ENCODE data around the gene SLC4A2. TPM values are rescaled to one million over a fixed set of nuclear protein-coding genes. Genes with fewer than 3 reads are reported as not detected.

SLC4A2 gene
- total RNA-seq, 2 experiments from 2014 or later = 64.2 to 86.0 TPM

DNA sequence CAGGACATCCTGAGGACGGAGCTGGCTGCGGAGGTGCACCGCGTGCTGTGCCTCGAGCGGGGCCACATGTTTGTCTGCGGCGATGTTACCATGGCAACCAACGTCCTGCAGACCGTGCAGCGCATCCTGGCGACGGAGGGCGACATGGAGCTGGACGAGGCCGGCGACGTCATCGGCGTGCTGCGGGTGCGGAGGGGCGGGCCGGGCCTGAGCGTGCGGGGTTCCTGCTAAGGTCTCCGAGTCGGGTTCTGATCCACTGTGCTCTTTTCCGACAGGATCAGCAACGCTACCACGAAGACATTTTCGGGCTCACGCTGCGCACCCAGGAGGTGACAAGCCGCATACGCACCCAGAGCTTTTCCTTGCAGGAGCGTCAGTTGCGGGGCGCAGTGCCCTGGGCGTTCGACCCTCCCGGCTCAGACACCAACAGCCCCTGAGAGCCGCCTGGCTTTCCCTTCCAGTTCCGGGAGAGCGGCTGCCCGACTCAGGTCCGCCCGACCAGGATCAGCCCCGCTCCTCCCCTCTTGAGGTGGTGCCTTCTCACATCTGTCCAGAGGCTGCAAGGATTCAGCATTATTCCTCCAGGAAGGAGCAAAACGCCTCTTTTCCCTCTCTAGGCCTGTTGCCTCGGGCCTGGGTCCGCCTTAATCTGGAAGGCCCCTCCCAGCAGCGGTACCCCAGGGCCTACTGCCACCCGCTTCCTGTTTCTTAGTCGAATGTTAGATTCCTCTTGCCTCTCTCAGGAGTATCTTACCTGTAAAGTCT is 45.5 kb upstream of the SLC4A2 start:
- H4K20me1 ChIP-seq (ENCODE audit: insufficient read depth, low read length) = no peaks in the 10 kb centered on the region
- H3K4me1 ChIP-seq (ENCODE audit: insufficient read depth, low read length, poor library complexity, severe bottlenecking) = peaks cover 10% of the 10 kb centered on the region
- no peak overlapping the region for H3K4me2 ChIP-seq (ENCODE audit: low read length)
- no peaks in the 10 kb centered on the region for H3K79me2 ChIP-seq (ENCODE audit: insufficient read depth, low read depth, low read length)
- intact Hi-C loops (cut with micrococcal nuclease; ENCODE audit: unreplicated experiment) = no loop called here
- no peaks in the 10 kb centered on the region for H3K9me3 ChIP-seq (ENCODE audit: low read length)
- BruUV-seq (replicated peaks) = no TSS peak
- TF ChIP-seq, protein P1, sequence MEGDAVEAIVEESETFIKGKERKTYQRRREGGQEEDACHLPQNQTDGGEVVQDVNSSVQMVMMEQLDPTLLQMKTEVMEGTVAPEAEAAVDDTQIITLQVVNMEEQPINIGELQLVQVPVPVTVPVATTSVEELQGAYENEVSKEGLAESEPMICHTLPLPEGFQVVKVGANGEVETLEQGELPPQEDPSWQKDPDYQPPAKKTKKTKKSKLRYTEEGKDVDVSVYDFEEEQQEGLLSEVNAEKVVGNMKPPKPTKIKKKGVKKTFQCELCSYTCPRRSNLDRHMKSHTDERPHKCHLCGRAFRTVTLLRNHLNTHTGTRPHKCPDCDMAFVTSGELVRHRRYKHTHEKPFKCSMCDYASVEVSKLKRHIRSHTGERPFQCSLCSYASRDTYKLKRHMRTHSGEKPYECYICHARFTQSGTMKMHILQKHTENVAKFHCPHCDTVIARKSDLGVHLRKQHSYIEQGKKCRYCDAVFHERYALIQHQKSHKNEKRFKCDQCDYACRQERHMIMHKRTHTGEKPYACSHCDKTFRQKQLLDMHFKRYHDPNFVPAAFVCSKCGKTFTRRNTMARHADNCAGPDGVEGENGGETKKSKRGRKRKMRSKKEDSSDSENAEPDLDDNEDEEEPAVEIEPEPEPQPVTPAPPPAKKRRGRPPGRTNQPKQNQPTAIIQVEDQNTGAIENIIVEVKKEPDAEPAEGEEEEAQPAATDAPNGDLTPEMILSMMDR (conservative IDR thresholded peaks at IDR 0.05; ENCODE audit: low read length) = no peak
- no peak for TF ChIP-seq EZH2phosphoT487 (IDR thresholded peaks at IDR 0.05; ENCODE audit: borderline replicate concordance, low read depth, low read length)
- DNase-seq (ENCODE audit: low spot score) = no peak
- no peak overlapping the region for H3K4me3 ChIP-seq (ENCODE audit: low read depth, low read length, poor library complexity, severe bottlenecking)
- H3K9me2 ChIP-seq (ENCODE audit: insufficient read depth, low read length) = no peaks in the 10 kb centered on the region
- H3K27ac ChIP-seq (ENCODE audit: low read depth, low read length, poor library complexity, severe bottlenecking) = no peak overlapping the region
- H2AFZ ChIP-seq (ENCODE audit: low read length) = no peak overlapping the region
- CTCF ChIA-PET (ENCODE audit: unreplicated experiment) = no interaction called here
- POLR2A ChIA-PET = interaction anchor here (0.5 to 0.6 kb wide), 2 partner anchors 17 to 311 kb away, joined by 3 to 4 read pairs; no protein-coding TSS in a partner anchor
- H3K36me3 ChIP-seq (ENCODE audit: insufficient read depth, low read length) = no peaks in the 10 kb centered on the region

DNA sequence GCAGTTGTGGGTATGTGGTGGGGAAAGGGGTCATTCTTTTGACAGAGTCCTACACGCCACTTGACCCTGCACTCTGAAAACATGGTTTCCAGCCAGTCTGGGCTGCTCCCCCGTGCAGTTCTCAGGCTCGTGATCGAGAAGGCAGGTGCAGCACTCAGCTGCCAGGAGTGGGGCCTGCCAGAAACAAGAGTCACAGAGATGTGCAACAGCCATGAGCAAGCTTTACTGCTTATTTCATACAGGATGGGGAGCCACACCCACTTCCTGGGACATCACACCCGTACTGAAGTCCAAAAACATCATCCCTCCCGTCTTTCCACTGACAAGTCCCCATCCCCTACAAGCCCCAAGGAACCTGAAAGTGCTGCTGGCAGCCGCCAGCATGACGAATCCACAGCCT is 44.4 kb upstream of the SLC4A2 start:
- Histone ChIP-seq H3K79me2 (ENCODE audit: insufficient read depth, low read depth, low read length) (no peaks in the 10 kb centered on the region), H3K36me3 (ENCODE audit: insufficient read depth, low read length) (no peaks in the 10 kb centered on the region), H2AFZ (ENCODE audit: low read length) (no peak overlapping the region), H3K4me2 (ENCODE audit: low read length) (no peak overlapping the region), H3K9me3 (ENCODE audit: low read length) (no peaks in the 10 kb centered on the region), H4K20me1 (ENCODE audit: insufficient read depth, low read length) (no peaks in the 10 kb centered on the region), H3K9me2 (ENCODE audit: insufficient read depth, low read length) (no peaks in the 10 kb centered on the region), H3K27ac (ENCODE audit: low read depth, low read length, poor library complexity, severe bottlenecking) (no peak overlapping the region), H3K4me3 (ENCODE audit: low read depth, low read length, poor library complexity, severe bottlenecking) (no peak overlapping the region), H3K4me1 (ENCODE audit: insufficient read depth, low read length, poor library complexity, severe bottlenecking) (peaks cover 10% of the 10 kb centered on the region)
- POLR2A ChIA-PET = no interaction called here
- peak; percentile 35 for DNase-seq (ENCODE audit: low spot score)
- intact Hi-C loops (cut with micrococcal nuclease; ENCODE audit: unreplicated experiment) = loop anchor here (5.0 kb wide), 1 partner anchor 97 kb away; no protein-coding TSS in a partner anchor
- TF ChIP-seq, protein P1 (conservative IDR thresholded peaks at IDR 0.05; ENCODE audit: low read length) = no peak
- TF ChIP-seq EZH2phosphoT487 (IDR thresholded peaks at IDR 0.05; ENCODE audit: borderline replicate concordance, low read depth, low read length) = no peak
- CTCF ChIA-PET (ENCODE audit: unreplicated experiment) = no interaction called here
- no TSS peak for BruUV-seq (replicated peaks)

DNA sequence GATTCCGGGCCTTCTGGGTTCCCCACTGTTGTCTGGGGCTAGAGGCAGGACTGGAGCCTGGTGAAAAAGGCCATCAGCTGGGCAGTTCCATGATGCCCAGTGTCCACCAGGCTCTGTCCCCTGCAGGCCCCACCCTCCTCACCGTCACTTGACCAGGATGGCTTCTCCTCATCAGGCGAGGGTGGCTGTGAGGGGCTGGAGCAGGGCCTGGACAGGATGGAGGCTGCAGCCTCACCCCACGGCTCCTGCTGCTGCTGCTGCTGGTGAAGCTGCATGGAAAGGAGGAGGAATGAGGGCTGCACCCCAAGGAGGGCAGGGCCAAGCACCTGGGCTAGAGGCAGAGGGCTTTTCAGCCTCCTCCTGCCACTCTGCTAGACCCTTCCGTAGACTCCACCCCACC is 43.4 kb upstream of the SLC4A2 start:
- Histone ChIP-seq H3K9me2 (ENCODE audit: insufficient read depth, low read length) (no peaks in the 10 kb centered on the region), H3K79me2 (ENCODE audit: insufficient read depth, low read depth, low read length) (no peaks in the 10 kb centered on the region), H3K27ac (ENCODE audit: low read depth, low read length, poor library complexity, severe bottlenecking) (no peak overlapping the region), H4K20me1 (ENCODE audit: insufficient read depth, low read length) (no peaks in the 10 kb centered on the region), H3K36me3 (ENCODE audit: insufficient read depth, low read length) (no peaks in the 10 kb centered on the region), H3K4me1 (ENCODE audit: insufficient read depth, low read length, poor library complexity, severe bottlenecking) (peaks cover 10% of the 10 kb centered on the region), H3K9me3 (ENCODE audit: low read length) (no peaks in the 10 kb centered on the region), H3K4me2 (ENCODE audit: low read length) (no peak overlapping the region), H2AFZ (ENCODE audit: low read length) (no peak overlapping the region), H3K4me3 (ENCODE audit: low read depth, low read length, poor library complexity, severe bottlenecking) (no peak overlapping the region)
- DNase-seq (ENCODE audit: low spot score) = no peak
- ChIA-PET POLR2A (no interaction called here), CTCF (ENCODE audit: unreplicated experiment) (interaction anchor here (1.0 kb wide), 1 partner anchor 10 kb away, joined by 7 read pairs; no protein-coding TSS in a partner anchor)
- no peak for TF ChIP-seq EZH2phosphoT487 (IDR thresholded peaks at IDR 0.05; ENCODE audit: borderline replicate concordance, low read depth, low read length)
- TF ChIP-seq, protein P1 (conservative IDR thresholded peaks at IDR 0.05; ENCODE audit: low read length) = no peak
- no TSS peak for BruUV-seq (replicated peaks)
- intact Hi-C loops (cut with micrococcal nuclease; ENCODE audit: unreplicated experiment) = loop anchor here (5.0 kb wide), 1 partner anchor 96 kb away; no protein-coding TSS in a partner anchor

Measured in OCI-LY7 (cell line).